GM18907 (cell line): ENCODE data around the gene RANBP17.

Experiments used
- ATAC-seq: cut with Tn5 transposase; IDR thresholded peaks from one replicate; pipeline ENCODE4 v1.9.1; 2021; ENCODE audit warnings: mild to moderate bottlenecking, moderate library complexity; ENCODE audit not compliant: unreplicated experiment

The RANBP17 gene

GRCh38 chr5:171080186-171080938, 218.5 kb downstream of the RANBP17 start:
- ATAC-seq: no peak

GRCh38 chr5:171081319-171081718, 219.5 kb downstream of the RANBP17 start:
- ATAC-seq: no peak

DNA sequence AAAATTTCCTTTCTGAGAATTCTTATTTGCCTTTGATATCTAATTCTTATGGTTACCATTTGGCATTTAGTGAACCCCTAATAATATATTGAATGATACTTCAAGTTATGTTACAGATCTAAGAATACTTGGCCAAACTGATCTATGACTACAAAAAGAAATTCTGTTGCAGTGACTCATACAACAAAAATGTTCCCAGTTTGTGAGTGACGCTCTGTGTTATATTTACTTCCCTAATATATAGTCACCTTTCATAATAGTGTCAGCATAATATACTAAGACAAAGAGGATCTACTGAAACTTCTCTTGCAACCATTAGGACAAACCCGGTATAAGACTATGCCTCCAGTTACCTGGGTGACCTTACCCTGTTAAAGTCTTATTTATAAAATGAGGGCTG, 230.4 kb downstream of the RANBP17 start:
- no peak for ATAC-seq

GRCh38 chr5:171093598-171093997, 231.8 kb downstream of the RANBP17 start:
- no peak for ATAC-seq

DNA sequence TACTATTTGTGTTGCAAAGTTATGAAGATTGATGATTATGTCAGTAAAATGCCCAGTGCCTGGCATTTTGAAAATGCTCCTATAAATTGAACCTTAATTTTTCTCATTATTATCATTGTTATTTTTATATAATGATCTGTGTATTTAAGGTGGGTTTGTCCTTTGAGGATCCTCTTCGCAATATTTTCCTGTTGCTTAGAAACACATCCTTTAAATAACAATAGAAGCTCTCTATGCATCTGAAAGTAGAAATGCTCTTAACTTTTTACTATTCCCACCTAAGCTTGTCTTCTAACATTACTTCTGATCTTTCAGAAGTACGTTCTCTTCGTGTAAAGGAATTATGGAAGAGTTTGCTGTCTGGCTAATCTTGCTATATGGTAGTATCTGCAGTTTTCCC, 232.5 kb downstream of the RANBP17 start:
- ATAC-seq: no peak

DNA sequence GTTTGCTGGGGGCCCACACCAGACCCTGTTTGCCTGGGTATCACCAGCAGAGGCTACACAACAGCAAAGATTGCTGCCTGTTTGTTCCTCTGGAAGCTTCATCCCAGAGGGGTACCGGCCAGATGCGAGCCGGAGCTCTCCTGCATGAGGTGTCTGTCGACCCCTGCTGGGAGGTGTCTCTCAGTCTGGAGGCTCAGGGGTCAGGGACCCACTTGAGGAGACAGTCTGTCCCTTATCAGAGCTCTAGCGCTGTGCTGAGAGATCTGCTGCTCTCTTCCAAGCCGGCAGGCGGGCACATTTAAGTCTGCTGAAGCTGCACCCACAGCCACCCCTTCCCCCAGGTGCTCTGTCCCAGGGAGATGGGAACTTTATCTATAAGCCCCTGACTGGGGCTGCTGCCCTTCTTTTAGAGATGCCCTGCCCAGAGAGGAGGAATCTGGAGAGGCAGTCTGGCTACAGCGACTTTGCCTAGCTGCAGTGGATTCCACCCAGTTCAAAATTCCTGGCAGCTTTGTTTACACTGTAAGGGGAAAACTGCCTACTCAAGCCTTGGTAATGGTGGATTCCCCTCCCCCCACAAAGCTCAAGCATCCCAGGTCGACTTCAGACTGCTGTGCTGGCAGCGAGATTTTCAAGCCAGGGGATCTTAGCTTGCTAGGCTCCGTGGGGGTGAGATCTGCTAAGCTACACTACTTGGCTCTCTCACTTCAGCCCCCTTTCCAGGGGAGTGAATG, 241.2 kb downstream of the RANBP17 start:
- no peak for ATAC-seq

DNA sequence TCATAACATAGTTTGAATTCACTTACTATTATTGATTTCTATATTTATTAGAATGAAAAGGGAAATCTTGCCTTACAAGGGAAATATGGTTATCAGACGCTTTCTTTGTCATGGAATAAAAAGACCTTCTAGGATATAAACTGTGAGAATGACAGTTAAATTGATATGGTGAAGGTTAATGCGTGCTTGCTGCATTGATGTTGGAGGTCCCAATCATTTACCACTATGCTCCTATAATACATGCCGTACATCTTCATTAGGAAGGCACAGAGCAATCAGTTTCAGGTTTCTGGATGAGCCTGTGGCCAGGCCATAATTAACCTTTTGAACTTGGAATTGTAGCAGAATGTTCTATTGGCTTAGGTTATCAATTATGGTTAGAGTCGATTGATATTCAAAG, 245.9 kb downstream of the RANBP17 start:
- no peak for ATAC-seq

DNA sequence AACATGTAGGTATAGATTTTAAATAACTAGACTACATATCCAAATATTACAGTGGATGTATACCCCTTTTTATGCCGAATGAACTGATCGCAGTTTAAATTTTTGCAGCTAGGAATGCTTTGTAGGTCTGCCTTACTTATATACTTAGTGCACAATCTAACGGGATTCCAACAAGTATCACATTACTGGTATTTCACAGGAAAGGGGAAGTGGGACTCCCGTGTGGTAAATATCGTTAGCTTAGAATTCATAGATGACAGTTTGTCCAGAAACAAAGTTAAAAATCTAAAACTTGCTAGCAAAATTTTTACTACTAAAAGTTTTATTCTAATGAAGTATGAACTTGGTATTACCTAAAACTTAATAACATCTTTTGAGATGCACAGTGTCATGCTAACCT, 253.7 kb downstream of the RANBP17 start:
- no peak for ATAC-seq

DNA sequence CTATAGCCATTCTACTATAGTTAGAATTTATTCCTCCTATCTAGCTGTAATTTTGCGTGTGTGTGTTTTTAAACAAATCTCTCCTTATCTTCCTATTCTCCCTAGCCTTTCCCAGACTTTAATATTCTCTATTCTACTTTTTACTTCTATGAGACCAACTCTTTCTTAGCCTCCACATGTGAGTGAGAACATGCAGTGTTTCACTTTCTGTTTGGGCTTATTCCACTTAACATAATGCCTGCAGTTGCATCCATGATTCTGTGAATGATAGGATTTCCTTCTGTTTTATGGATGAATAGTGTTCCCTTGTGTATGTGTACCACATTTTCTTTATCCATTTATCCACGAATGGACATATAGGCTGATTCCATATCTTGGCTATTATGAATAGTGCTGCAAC, 254.9 kb downstream of the RANBP17 start:
- no peak for ATAC-seq

DNA sequence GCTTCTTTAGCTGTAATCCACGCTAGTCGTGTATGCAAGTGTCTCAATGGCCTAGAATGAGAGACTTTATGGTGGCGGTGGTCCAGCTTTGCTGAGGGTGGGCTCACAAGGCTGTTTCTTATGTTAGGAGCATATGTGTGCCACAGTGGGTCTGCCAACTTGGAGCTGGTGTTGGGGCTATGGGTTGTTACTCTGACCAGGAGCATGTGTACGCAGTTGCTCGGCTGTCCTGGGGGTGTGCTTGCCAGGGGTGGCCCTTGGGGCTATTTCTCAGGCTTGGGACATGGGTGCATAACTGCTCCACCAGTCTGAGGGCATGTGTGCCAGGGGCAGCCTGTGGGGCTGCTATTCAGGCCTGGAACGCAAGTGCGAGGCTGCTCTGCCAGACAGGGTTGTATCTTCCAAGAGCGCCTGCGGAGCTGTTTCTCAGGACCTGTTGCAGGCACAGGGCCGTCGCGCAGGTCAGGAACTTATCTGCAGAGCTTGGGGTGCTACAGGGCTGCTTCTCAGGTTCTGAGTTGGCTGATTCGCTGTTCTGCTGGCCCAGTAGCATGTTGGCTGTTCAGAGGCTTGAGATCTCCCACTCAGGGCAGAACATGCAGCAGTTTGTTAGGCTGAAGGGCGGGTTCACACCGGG, 259.3 kb downstream of the RANBP17 start:
- ATAC-seq: no peak

DNA sequence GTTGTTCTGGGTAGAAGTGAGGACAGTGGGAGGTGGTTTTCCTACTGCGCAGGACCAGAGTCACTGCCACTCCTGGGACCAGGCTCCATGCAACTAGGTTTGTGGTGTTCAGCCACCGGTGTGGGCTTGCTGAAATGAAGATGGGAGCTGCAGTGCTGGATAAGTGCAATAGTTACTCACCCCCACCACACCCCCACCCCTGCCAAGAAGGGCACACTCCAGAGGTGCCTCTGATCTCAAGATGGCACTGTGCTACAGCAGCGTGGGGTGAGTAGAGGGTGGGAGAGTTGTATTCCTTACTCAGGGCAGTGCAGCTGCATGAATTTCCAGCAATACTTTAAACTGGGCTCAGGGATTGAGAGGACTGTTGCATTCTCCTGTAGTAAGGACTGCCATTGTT, 259.8 kb downstream of the RANBP17 start:
- ATAC-seq: no peak

DNA sequence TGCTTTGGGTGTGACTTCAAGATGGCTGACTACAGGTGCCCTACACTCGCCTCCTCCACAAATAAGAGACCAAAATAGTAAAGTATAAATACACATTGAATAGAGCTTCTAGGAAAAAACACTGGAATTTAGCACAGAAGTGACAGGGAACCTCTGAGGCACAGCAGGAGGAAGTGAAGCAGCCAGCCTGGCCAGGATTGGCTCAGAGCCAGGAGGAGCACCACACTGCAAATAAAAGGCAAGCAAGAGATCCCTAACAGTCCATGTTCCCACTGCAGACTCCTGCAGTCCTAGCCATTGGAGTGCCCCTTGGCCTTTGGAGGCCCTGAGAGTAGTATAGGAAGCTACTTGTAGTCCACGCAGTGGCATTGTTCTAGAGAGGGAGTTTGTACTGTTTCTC, 260.6 kb downstream of the RANBP17 start:
- ATAC-seq: no peak

- no peak for ATAC-seq
These were observed 261.6 kb downstream of the RANBP17 start for GRCh38 chr5:171123417-171123816.

DNA sequence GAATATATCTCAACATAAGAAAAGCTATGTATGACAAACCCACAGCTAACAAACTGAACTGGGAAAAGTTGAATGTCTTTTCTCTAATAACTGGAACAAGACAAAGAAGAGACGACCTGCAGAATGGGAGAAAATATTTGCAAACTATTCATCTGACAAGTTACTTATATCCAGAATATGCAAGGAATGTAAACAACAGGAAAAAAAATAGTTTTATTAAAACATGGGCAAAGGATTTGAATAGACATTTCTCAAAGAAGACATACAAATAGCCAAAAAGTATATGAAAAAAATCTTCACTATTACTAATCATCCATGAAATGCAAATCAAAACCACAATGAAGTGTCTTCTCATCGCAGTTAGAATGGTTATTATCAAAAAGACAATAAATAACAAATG, 265.5 kb downstream of the RANBP17 start:
- ATAC-seq: no peak

GRCh38 chr5:171128136-171128535, 266.3 kb downstream of the RANBP17 start:
- ATAC-seq: no peak

DNA sequence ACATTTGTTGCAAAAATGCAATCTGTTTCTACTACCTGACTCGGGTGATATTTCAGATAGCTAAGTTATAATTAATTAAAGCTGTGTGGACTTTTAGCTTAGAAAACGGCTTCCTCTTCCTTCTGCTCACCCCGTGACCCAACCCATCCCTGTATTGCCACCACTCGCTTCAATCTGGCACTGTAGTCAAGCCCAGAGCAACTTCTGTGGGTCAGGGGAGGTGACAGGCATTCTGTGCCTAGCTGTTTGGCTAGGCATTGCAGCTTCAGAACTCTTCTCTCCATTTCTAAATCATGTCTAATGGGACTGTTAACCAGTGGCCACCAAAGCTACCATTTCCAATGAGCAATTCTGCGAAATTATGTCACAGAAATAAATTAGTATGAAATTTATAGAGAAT, 267.5 kb downstream of the RANBP17 start:
- no peak for ATAC-seq

DNA sequence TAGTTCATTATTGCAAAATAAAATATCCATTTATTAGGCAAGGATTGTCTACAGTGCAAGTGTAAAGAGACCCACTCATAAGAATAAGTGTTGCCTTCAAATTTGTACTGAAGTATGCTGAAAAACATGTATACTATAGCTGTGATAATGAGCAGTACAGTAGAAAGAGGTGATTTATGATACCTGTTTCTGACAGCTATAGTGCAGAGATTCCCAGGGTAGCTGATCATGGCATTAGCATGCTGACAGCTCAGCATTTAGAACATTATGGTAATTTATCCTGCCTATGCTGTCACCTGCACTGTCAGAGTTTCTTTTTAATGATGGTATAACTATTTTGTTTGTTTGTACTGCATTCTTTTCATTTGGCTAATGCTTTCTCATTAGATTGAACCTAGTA, 269.7 kb downstream of the RANBP17 start:
- ATAC-seq: no peak

DNA sequence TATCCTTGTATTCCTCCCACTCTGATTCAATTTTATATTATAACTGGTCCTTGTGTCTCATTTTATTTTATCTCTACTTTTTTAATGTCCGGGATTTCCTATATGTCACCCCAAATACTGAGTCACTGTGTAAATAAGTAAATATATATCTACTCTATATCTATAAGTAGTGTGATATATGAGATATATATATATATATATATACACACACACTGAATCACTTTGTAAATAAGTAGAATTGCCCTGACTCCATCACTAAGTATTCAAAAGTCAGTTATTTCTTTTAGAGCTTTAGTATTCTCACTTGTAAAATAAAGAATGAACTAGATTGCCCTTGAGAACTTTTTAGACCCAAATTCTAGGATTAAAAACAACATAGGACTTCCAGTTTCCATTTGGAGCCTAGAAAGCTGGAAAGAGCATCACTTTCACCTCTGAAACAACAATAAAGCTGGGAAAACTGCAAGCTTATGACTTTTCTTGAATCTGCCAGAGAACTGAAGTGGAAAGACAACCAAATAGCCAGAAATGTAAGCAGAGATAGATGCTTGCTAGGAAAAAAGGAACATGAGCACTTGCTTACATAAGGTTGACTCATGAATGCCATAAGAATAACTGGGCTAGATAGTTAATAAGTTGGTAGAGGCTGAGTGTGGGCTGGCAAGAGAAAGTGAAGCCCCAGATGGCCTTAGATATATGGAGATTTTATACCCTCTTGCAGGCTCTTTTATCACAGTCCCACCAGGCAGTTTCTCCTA, 276.1 kb downstream of the RANBP17 start:
- no peak for ATAC-seq

DNA sequence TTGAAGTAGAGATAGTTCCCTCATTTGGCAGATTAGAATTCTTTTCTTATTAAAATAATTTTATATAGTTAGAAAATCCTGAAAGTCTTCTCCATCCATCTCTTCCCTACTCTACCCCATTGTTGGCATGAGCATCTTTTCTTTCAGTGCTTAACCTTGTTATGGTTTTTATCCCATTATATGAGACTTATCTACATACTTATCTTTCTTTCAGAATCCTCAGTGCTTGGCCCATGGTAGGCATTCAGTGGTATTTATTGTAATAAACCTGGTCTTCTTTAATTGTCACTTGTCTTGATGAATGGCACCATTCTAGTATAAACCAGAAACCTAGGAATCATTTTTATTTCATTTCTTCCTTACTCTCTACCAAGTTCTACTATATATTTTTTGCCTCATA, 277.4 kb downstream of the RANBP17 start:
- no peak for ATAC-seq

GRCh38 chr5:171142617-171143016, 280.8 kb downstream of the RANBP17 start:
- ATAC-seq: no peak

DNA sequence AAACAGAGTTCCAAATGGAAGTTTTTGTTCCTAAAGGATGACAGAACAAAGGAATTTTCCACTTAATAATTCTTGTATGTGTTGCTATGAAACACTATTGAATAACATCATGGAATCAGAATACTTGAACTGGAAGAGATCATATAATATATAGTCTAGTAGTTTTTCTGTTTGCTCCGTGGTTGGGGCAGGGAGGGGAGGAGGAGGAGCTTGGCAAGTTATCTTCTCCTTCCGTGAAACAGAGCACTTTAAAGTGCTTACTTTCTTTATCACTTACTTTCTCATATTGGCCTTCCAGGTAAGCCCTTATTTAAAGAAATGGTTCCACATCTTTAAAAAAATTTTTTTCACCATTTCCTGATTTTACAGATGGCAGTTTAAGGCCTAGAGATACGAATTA, 281.4 kb downstream of the RANBP17 start:
- ATAC-seq: no peak
